Neural cell (in vitro differentiated cells): Measurements from ENCODE around the gene NKIRAS1.

Experiments used
- CTCF ChIP-seq: fragments of 450-650 bp; IDR thresholded peaks from 2 replicates; pipeline ENCODE4 v1.5.1; 2014; ENCODE audit warnings: antibody characterized with exemption, mild to moderate bottlenecking, moderate library complexity; ENCODE audit not compliant: poor library complexity, severe bottlenecking
- EP300 ChIP-seq: fragments of 450-650 bp; conservative IDR thresholded peaks from 2 replicates; pipeline ENCODE4 v1.6.1; 2014; ENCODE audit warnings: antibody characterized with exemption, mild to moderate bottlenecking, moderate library complexity; ENCODE audit not compliant: poor library complexity, severe bottlenecking
- EZH2 ChIP-seq: fragments of 200-600, 300-800 bp; shearing (Covaris generic), sonication (generic); IDR thresholded peaks from 2 replicates; pipeline ENCODE4 v1.6.1; 2014; ENCODE audit warnings: antibody characterized with exemption, low read length, borderline replicate concordance, mild to moderate bottlenecking; ENCODE audit not compliant: insufficient read depth, poor library complexity, severe bottlenecking
- MXI1 ChIP-seq: fragments of 450-650 bp; conservative IDR thresholded peaks from 2 replicates; pipeline ENCODE4 v1.6.1; 2014; ENCODE audit warnings: antibody characterized with exemption, mild to moderate bottlenecking; ENCODE audit not compliant: poor library complexity, severe bottlenecking
- POLR2AphosphoS5 ChIP-seq: IDR thresholded peaks from 2 replicates; pipeline ENCODE4 v1.6.1; 2012
- RAD21 ChIP-seq: fragments of 450-650 bp; conservative IDR thresholded peaks from 2 replicates; pipeline ENCODE4 v1.6.1; 2014; ENCODE audit warnings: antibody characterized with exemption, mild to moderate bottlenecking, moderate library complexity
- REST ChIP-seq: IDR thresholded peaks from 2 replicates; pipeline ENCODE4 v1.6.1; 2012; ENCODE audit warnings: borderline replicate concordance
- SMC3 ChIP-seq: fragments of 450-650 bp; conservative IDR thresholded peaks from 2 replicates; pipeline ENCODE4 v1.6.1; 2014; ENCODE audit warnings: antibody characterized with exemption, mild to moderate bottlenecking, moderate library complexity; ENCODE audit not compliant: poor library complexity
- TAF1 ChIP-seq: IDR thresholded peaks from 2 replicates; pipeline ENCODE4 v1.6.1; 2012; ENCODE audit warnings: low read depth

GRCh38 chr3:23953523-23953922, 36.7 kb upstream of the NKIRAS1 start:
- TF ChIP-seq EZH2, result no peak
- TF ChIP-seq POLR2AphosphoS5, result no peak
- TF ChIP-seq CTCF, result no peak
- TF ChIP-seq EP300, result no peak
- TF ChIP-seq RAD21, result no peak
- TF ChIP-seq TAF1, result no peak
- TF ChIP-seq SMC3, result no peak
- no peak for TF ChIP-seq REST
- no peak for TF ChIP-seq MXI1
